Measurements from ENCODE around the gene HOXA7. TPM values are rescaled to one million over a fixed set of nuclear protein-coding genes. Genes with fewer than 3 reads are reported as not detected.
A peak's percentile ranks its signal among the peaks of the same experiment; 100 is the strongest.

Gene HOXA7
- total RNA-seq, 2 experiments from 2014 or later, result not detected

GRCh38 chr7:27166531-27167505 is 10.3 kb upstream of the HOXA7 start:
- TF ChIP-seq CTCF (IDR thresholded peaks at IDR 0.05), result no peak
- no peaks in the 10 kb centered on the region for H3K36me3 Mint-ChIP-seq (ENCODE audit: low read depth)
- POLR2A ChIA-PET, result interaction anchor here (0.7 to 1.2 kb wide), 2 partner anchors 12 to 14 kb away, joined by 3 to 4 read pairs; partner anchors contain the start of gene HOXA3
- no peaks in the 10 kb centered on the region for H3K9me3 Mint-ChIP-seq
- H3K4me3 Mint-ChIP-seq, result no peak overlapping the region
- intact Hi-C loops (cut with micrococcal nuclease), result loop anchor here (5.0 kb wide), 1 partner anchor 35 kb away; the partner anchor contains the start of gene HOXA13
- no peak for ATAC-seq
- H3K27me3 Mint-ChIP-seq, result peaks cover 86% of the 10 kb centered on the region
- no peak overlapping the region for H3K27ac Mint-ChIP-seq
- no peak for DNase-seq
- CTCF ChIA-PET, result interaction anchor here (0.9 to 1.9 kb wide), 11 partner anchors 9 to 485 kb away, joined by 3 to 6 read pairs (median 4); partner anchors contain the start of gene EVX1
- H3K4me1 Mint-ChIP-seq (ENCODE audit: low read depth), result peaks cover 31% of the 10 kb centered on the region

GRCh38 chr7:27165996-27166530 is 9.6 kb upstream of the HOXA7 start:
- peaks cover 28% of the 10 kb centered on the region for H3K4me1 Mint-ChIP-seq (ENCODE audit: low read depth)
- intact Hi-C loops (cut with micrococcal nuclease), result loop anchor here (5.0 kb wide), 1 partner anchor 36 kb away; the partner anchor contains the start of gene HOXA13
- DNase-seq, result no peak

GRCh38 chr7:27165089-27165995 is 8.9 kb upstream of the HOXA7 start, which contains the start of gene HOXA9:
TSS of gene HOXA9 (minus strand) at chr7:27165537. CDS start at chr7:27165457, 80 bp downstream.
- no peak for TF ChIP-seq CTCF (IDR thresholded peaks at IDR 0.05)
- Mint-ChIP-seq H3K27me3 (peaks cover 78% of the 10 kb centered on the region), H3K27ac (no peak within 1 kb of the TSS), H3K4me1 (ENCODE audit: low read depth) (peaks cover 28% of the 10 kb centered on the region), H3K36me3 (ENCODE audit: low read depth) (no peaks in the 10 kb centered on the region), H3K9me3 (no peaks in the 10 kb centered on the region), H3K4me3 (peak within 1 kb of the TSS; percentile 38)
- intact Hi-C loops (cut with micrococcal nuclease), result loop anchor here (5.0 kb wide), 1 partner anchor 37 kb away; the partner anchor contains the start of gene HOXA13
- CTCF ChIA-PET, result interaction anchor here (1.0 to 1.9 kb wide), 7 partner anchors 8 to 483 kb away, joined by 3 to 5 read pairs (median 4); no protein-coding TSS in a partner anchor
- DNase-seq (no peak), ATAC-seq (no peak)
- POLR2A ChIA-PET, result interaction anchor here (1.2 kb wide), 2 partner anchors 10 to 13 kb away, joined by 4 read pairs; partner anchors contain the start of gene HOXA3

More at GRCh38 chr7:27165996-27166530, 9.6 kb upstream of the HOXA7 start:
- TF ChIP-seq CTCF (IDR thresholded peaks at IDR 0.05), result no peak
- ChIA-PET CTCF (interaction anchor here (0.9 to 1.9 kb wide), 9 partner anchors 8 to 484 kb away, joined by 3 to 5 read pairs (median 4); partner anchors contain the start of gene EVX1), POLR2A (interaction anchor here (0.7 to 1.2 kb wide), 3 partner anchors 11 to 14 kb away, joined by 3 to 4 read pairs (median 4); partner anchors contain the start of gene HOXA3)
- no peaks in the 10 kb centered on the region for H3K36me3 Mint-ChIP-seq (ENCODE audit: low read depth)
- no peak overlapping the region for H3K4me3 Mint-ChIP-seq
- H3K27me3 Mint-ChIP-seq, result peaks cover 81% of the 10 kb centered on the region
- ATAC-seq, result no peak
- H3K27ac Mint-ChIP-seq, result no peak overlapping the region
- H3K9me3 Mint-ChIP-seq, result no peaks in the 10 kb centered on the region

- Mint-ChIP-seq H3K36me3 (ENCODE audit: low read depth) (no peaks in the 10 kb centered on the region), H3K4me1 (ENCODE audit: low read depth) (peaks cover 32% of the 10 kb centered on the region), H3K27ac (no peak overlapping the region), H3K27me3 (peaks cover 80% of the 10 kb centered on the region), H3K4me3 (no peak overlapping the region), H3K9me3 (no peaks in the 10 kb centered on the region)
- intact Hi-C loops (cut with micrococcal nuclease), result loop anchor here (5.0 kb wide), 1 partner anchor 38 kb away; the partner anchor contains the start of gene HOXA13
- TF ChIP-seq CTCF (IDR thresholded peaks at IDR 0.05), result no peak
- ATAC-seq (no peak), DNase-seq (no peak)
- CTCF ChIA-PET, result interaction anchor here (4.5 kb wide), 1 partner anchor 11 kb away, joined by 61 read pairs; the partner anchor contains the start of gene HOXA10
- POLR2A ChIA-PET, result no interaction called here
These were observed 8.1 kb upstream of the HOXA7 start for GRCh38 chr7:27164367-27165088.

All from activated CD8-positive, alpha-beta T cell treated with anti-CD3 and anti-CD28 coated beads for 36 hours (primary cell).